Body of pancreas (tissue), 4 donors: Measurements from ENCODE around the gene METTL2B.
"Not testable (repeated sequence)": the region's sequence is repeated elsewhere in the genome, so short reads cannot be mapped to it uniquely, and the experiment has no call there.

Experiments used
- POLR2A ChIP-seq, 3 donors: fragments of 450-650 bp; IDR thresholded peaks; one replicate each; pipeline ENCODE4 v1.6.1; 2016; ENCODE audit warnings: antibody characterized with exemption in 3 of 3, mild to moderate bottlenecking in 2 of 3
- TF ChIP-seq, protein P1 (sequence below), 7 experiments: fragments of 450-650 bp in 4 of 7; fragments of 200-600 bp in 3 of 7; sonication (generic) in 3 of 7; IDR thresholded peaks; one replicate each; pipeline ENCODE4 v1.5.1; 2016 to 2019; ENCODE audit warnings: antibody characterized with exemption in 7 of 7

DNA sequence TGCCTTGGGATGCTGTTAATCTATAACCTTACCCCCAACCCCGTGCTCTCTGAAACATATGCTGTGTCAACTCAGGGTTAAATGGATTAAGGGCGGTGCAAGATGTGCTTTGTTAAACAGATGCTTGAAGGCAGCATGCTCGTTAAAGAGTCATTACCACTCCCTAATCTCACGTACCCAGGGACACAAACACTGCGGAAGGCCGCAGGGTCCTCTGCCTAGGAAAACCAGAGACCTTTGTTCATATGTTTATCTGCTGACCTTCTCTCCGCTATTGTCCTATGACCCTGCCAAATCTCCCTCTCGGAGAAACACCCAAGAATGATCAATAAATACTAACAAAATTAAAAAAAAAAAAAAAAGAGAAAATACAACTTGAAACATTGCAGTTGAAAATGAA lies 12.6 kb upstream of the METTL2B start:
- TF ChIP-seq, protein P1, sequence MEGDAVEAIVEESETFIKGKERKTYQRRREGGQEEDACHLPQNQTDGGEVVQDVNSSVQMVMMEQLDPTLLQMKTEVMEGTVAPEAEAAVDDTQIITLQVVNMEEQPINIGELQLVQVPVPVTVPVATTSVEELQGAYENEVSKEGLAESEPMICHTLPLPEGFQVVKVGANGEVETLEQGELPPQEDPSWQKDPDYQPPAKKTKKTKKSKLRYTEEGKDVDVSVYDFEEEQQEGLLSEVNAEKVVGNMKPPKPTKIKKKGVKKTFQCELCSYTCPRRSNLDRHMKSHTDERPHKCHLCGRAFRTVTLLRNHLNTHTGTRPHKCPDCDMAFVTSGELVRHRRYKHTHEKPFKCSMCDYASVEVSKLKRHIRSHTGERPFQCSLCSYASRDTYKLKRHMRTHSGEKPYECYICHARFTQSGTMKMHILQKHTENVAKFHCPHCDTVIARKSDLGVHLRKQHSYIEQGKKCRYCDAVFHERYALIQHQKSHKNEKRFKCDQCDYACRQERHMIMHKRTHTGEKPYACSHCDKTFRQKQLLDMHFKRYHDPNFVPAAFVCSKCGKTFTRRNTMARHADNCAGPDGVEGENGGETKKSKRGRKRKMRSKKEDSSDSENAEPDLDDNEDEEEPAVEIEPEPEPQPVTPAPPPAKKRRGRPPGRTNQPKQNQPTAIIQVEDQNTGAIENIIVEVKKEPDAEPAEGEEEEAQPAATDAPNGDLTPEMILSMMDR (IDR thresholded peaks at IDR 0.05): not testable (repeated sequence)
- not testable (repeated sequence) for TF ChIP-seq POLR2A (IDR thresholded peaks at IDR 0.05)
